ENCODE data around the gene MRAP2.

DNA sequence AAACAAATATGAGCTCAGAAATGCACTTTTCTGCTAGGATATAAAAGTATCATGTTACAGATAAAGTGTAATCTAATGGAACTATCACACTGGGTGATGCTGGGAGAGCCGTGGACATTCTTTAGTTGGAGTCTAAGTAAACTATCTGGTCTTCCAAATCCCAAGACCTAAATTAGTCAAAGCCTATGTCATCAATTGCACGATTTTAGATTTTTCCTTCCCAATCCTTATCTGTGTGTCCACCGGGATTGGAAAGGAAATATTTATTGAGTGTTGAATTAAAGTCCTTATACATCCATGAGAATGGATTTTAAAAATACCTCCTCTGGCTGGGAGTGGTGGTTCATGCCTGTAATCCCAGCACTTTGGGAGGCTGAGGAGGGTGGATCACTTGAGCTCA is 19.6 kb upstream of the MRAP2 start:
- TF ChIP-seq POLR2A (IDR thresholded peaks at IDR 0.05) = no peak
- TF ChIP-seq POLR2AphosphoS5 (IDR thresholded peaks at IDR 0.05) = no peak
- no peak for TF ChIP-seq CTCF (IDR thresholded peaks at IDR 0.05)

Measured in breast epithelium (tissue), 3 donors.